Mesothelial cell of epicardium (in vitro differentiated cells): Measurements from ENCODE around the gene ELK3. TPM values are rescaled to one million over a fixed set of nuclear protein-coding genes. Genes with fewer than 3 reads are reported as not detected.

Source experiments
- DNase-seq, 2 experiments: peaks; one replicate each; pipeline ENCODE4 v3.0.0; 2021; ENCODE audit warnings: low spot score in 2 of 2; ENCODE audit not compliant: unreplicated experiment in 2 of 2
- H3K27ac Mint-ChIP-seq: 2 replicates; pipeline ENCODE4 v1.8.0; 2021; ENCODE audit warnings: mixed read lengths
- H3K27me3 Mint-ChIP-seq: 2 replicates; pipeline ENCODE4 v1.8.0; 2021; ENCODE audit warnings: low read depth, mixed read lengths
- H3K36me3 Mint-ChIP-seq: 2 replicates; pipeline ENCODE4 v1.8.0; 2021; ENCODE audit warnings: mixed read lengths
- H3K4me1 Mint-ChIP-seq: 2 replicates; pipeline ENCODE4 v1.8.0; 2021; ENCODE audit warnings: mixed read lengths
- H3K4me3 Mint-ChIP-seq: 2 replicates; pipeline ENCODE4 v1.8.0; 2021; ENCODE audit warnings: mild to moderate bottlenecking, moderate library complexity, mixed read lengths
- H3K9me3 Mint-ChIP-seq: 2 replicates; pipeline ENCODE4 v1.8.0; 2021; ENCODE audit warnings: mixed read lengths
- CTCF ChIP-seq: fragments of 200-600 bp; sonication (generic); IDR thresholded peaks from one replicate; pipeline ENCODE4 v1.5.0; 2021; ENCODE audit warnings: antibody characterized with exemption; ENCODE audit not compliant: unreplicated experiment
- total RNA-seq: library from RNA; stranded (reverse); gene quantifications from 3 replicates; pipeline ENCODE4 v1.2.1, GENCODE V29; 2021

ELK3 gene
- 27.2 to 28.2 TPM (median 28.0 TPM) in 3 replicates for total RNA-seq

GRCh38 chr12:96193725-96194575 lies at the start of gene ELK3:
Gene ELK3, plus strand, starts transcription at chr12:96194375.
- Mint-ChIP-seq H3K9me3 (no peaks in the 10 kb centered on the region), H3K27me3 (no peaks in the 10 kb centered on the region), H3K4me1 (peaks cover 19% of the 10 kb centered on the region), H3K36me3 (no peaks in the 10 kb centered on the region), H3K4me3 (peak within 1 kb of the TSS; percentile 99), H3K27ac (peak within 1 kb of the TSS; percentile 98)
- no peak for TF ChIP-seq CTCF
- peak; percentile 42 to 70 for DNase-seq

- Mint-ChIP-seq H3K27ac (no peak overlapping the region), H3K9me3 (no peaks in the 10 kb centered on the region), H3K4me3 (no peak overlapping the region), H3K36me3 (no peaks in the 10 kb centered on the region), H3K4me1 (peaks cover 3% of the 10 kb centered on the region), H3K27me3 (no peaks in the 10 kb centered on the region)
- TF ChIP-seq CTCF, result no peak
- DNase-seq, result no peak
Measured at GRCh38 chr12:96146747-96147146, 47.4 kb upstream of the ELK3 start.

GRCh38 chr12:96150442-96150841 lies 43.7 kb upstream of the ELK3 start:
- Mint-ChIP-seq H3K4me3 (no peak overlapping the region), H3K36me3 (no peaks in the 10 kb centered on the region), H3K27me3 (no peaks in the 10 kb centered on the region), H3K9me3 (no peaks in the 10 kb centered on the region), H3K27ac (no peak overlapping the region), H3K4me1 (no peaks in the 10 kb centered on the region)
- TF ChIP-seq CTCF, result no peak
- DNase-seq, result no peak

- TF ChIP-seq CTCF, result no peak
- Mint-ChIP-seq H3K4me3 (no peak overlapping the region), H3K27me3 (no peaks in the 10 kb centered on the region)
Measured at GRCh38 chr12:96152164-96152563, 42.0 kb upstream of the ELK3 start.

GRCh38 chr12:96153131-96153725 lies 40.9 kb upstream of the ELK3 start:
- Mint-ChIP-seq H3K27ac (no peak overlapping the region), H3K4me1 (no peaks in the 10 kb centered on the region), H3K9me3 (no peaks in the 10 kb centered on the region), H3K4me3 (no peak overlapping the region), H3K27me3 (no peaks in the 10 kb centered on the region), H3K36me3 (no peaks in the 10 kb centered on the region)
- no peak for DNase-seq
- no peak for TF ChIP-seq CTCF

More at GRCh38 chr12:96152164-96152563, 42.0 kb upstream of the ELK3 start:
- Mint-ChIP-seq H3K4me1 (no peaks in the 10 kb centered on the region), H3K27ac (no peak overlapping the region), H3K9me3 (no peaks in the 10 kb centered on the region), H3K36me3 (no peaks in the 10 kb centered on the region)
- no peak for DNase-seq
